ENCODE data around the gene SLC17A3.

Gene SLC17A3

GRCh38 chr6:25874118-25874517 is at the start of gene SLC17A3:
Gene SLC17A3 (minus strand): TSS chr6:25874243. CDS start chr6:25868387, 5,856 bp downstream.
- no peak for DNase-seq (ENCODE audit: low read depth in 2 of 2)

- DNase-seq (ENCODE audit: low read depth in 2 of 2), result no peak
Observed at GRCh38 chr6:25922301-25922700, 48.3 kb upstream of the SLC17A3 start.

- no peak for DNase-seq (ENCODE audit: low read depth in 2 of 2)
Observed at GRCh38 chr6:25921525-25922203, 47.6 kb upstream of the SLC17A3 start.

- DNase-seq (ENCODE audit: low read depth in 2 of 2), result no peak
Observed at GRCh38 chr6:25919657-25920056, 45.6 kb upstream of the SLC17A3 start.

GRCh38 chr6:25918083-25918683 is 44.1 kb upstream of the SLC17A3 start:
- peak in 1 of 2 donors; percentile 19 for DNase-seq (ENCODE audit: low read depth in 2 of 2)

- DNase-seq (ENCODE audit: low read depth in 2 of 2), result no peak
Observed at GRCh38 chr6:25916789-25917490, 42.9 kb upstream of the SLC17A3 start.

- no peak for DNase-seq (ENCODE audit: low read depth in 2 of 2)
Observed at GRCh38 chr6:25916330-25916729, 42.3 kb upstream of the SLC17A3 start.

- DNase-seq (ENCODE audit: low read depth in 2 of 2), result peak in 1 of 2 donors; percentile 17
Observed at GRCh38 chr6:25913741-25914140, 39.7 kb upstream of the SLC17A3 start.

- DNase-seq (ENCODE audit: low read depth in 2 of 2), result no peak
Observed at GRCh38 chr6:25911351-25911750, 37.3 kb upstream of the SLC17A3 start.

- DNase-seq (ENCODE audit: low read depth in 2 of 2), result no peak
Observed at GRCh38 chr6:25907475-25908014, 33.5 kb upstream of the SLC17A3 start.

GRCh38 chr6:25903467-25904099 is 29.5 kb upstream of the SLC17A3 start:
- no peak for DNase-seq (ENCODE audit: low read depth in 2 of 2)

GRCh38 chr6:25902071-25902470 is 28.0 kb upstream of the SLC17A3 start:
- no peak for DNase-seq (ENCODE audit: low read depth in 2 of 2)

GRCh38 chr6:25900843-25901242 is 26.8 kb upstream of the SLC17A3 start:
- no peak for DNase-seq (ENCODE audit: low read depth in 2 of 2)

GRCh38 chr6:25899580-25900408 is 25.8 kb upstream of the SLC17A3 start:
- DNase-seq (ENCODE audit: low read depth in 2 of 2), result no peak

GRCh38 chr6:25899123-25899522 is 25.1 kb upstream of the SLC17A3 start:
- DNase-seq (ENCODE audit: low read depth in 2 of 2), result no peak

- no peak for DNase-seq (ENCODE audit: low read depth in 2 of 2)
Observed at GRCh38 chr6:25898289-25898977, 24.4 kb upstream of the SLC17A3 start.

GRCh38 chr6:25896252-25896651 is 22.2 kb upstream of the SLC17A3 start:
- DNase-seq (ENCODE audit: low read depth in 2 of 2), result no peak

- DNase-seq (ENCODE audit: low read depth in 2 of 2), result no peak
Observed at GRCh38 chr6:25895771-25896170, 21.7 kb upstream of the SLC17A3 start.

GRCh38 chr6:25893778-25894177 is 19.7 kb upstream of the SLC17A3 start:
- no peak for DNase-seq (ENCODE audit: low read depth in 2 of 2)

GRCh38 chr6:25892877-25893276 is 18.8 kb upstream of the SLC17A3 start:
- DNase-seq (ENCODE audit: low read depth in 2 of 2), result no peak
